ENCODE measurements around the gene IL24. TPM values are rescaled to one million over a fixed set of nuclear protein-coding genes. Genes with fewer than 3 reads are reported as not detected.

IL24 gene
- total RNA-seq, 4 donors from 2014 or later, result not detected

GRCh38 chr1:206902702-206903101 lies 5.5 kb downstream of the IL24 start:
- in situ Hi-C loops (cut with MboI; ENCODE audit: low pct_ligation_motif_present in 1 of 4, low pct_unique_long_range_greater_than_20kb in 1 of 4, low sequenced_read_pairs in 3 of 4), result loop anchor here in 2 of 4 donors (25.0 kb wide), 2 partner anchors 165 to 265 kb away; partner anchors contain the start of gene DYRK3 (in 1 of the 2)
- no peak for DNase-seq
- Histone ChIP-seq H3K4me1 (no peaks in the 10 kb centered on the region), H3K27ac (no peak overlapping the region), H3K27me3 (peaks cover 4% of the 10 kb centered on the region), H3K9me3 (no peaks in the 10 kb centered on the region), H3K4me3 (no peak overlapping the region), H3K36me3 (no peaks in the 10 kb centered on the region)
- TF ChIP-seq EP300 (IDR thresholded peaks at IDR 0.05; ENCODE audit: low read depth) (no peak), POLR2AphosphoS5 (IDR thresholded peaks at IDR 0.05) (no peak), CTCF (IDR thresholded peaks at IDR 0.05) (no peak), POLR2A (IDR thresholded peaks at IDR 0.05) (no peak)
- 80 to 100% methylated on average over 1 of the region's 1 CpG for WGBS, 2 donors (ENCODE audit: low coverage in 1 of 2)
- intact Hi-C loops (cut with DNase I; ENCODE audit: low total_unique reads), result no loop called here

GRCh38 chr1:206903687-206904086 lies 6.4 kb downstream of the IL24 start:
- DNase-seq, result no peak
- no peak overlapping the region for H3K27ac ChIP-seq
- intact Hi-C loops (cut with DNase I; ENCODE audit: low total_unique reads) (no loop called here), in situ Hi-C loops (cut with MboI; ENCODE audit: low pct_ligation_motif_present in 1 of 4, low pct_unique_long_range_greater_than_20kb in 1 of 4, low sequenced_read_pairs in 3 of 4) (loop anchor here in 2 of 4 donors (25.0 kb wide), 2 partner anchors 166 to 266 kb away; partner anchors contain the start of gene DYRK3 (in 1 of the 2))
- no peaks in the 10 kb centered on the region for H3K9me3 ChIP-seq
- H3K36me3 ChIP-seq, result no peaks in the 10 kb centered on the region
- peaks cover 0 to under 1% (median 0%) of the 10 kb centered on the region in 4 donors for H3K4me1 ChIP-seq
- no peak for TF ChIP-seq CTCF (IDR thresholded peaks at IDR 0.05)
- TF ChIP-seq POLR2AphosphoS5 (IDR thresholded peaks at IDR 0.05), result no peak
- TF ChIP-seq EP300 (IDR thresholded peaks at IDR 0.05; ENCODE audit: low read depth), result no peak
- TF ChIP-seq POLR2A (IDR thresholded peaks at IDR 0.05), result no peak
- WGBS, 2 donors (ENCODE audit: low coverage in 1 of 2), result 83 to 90% methylated on average over 1 to 2 of the region's 2 CpGs
- H3K27me3 ChIP-seq, result peaks cover 5% of the 10 kb centered on the region
- H3K4me3 ChIP-seq, result no peak overlapping the region

- intact Hi-C loops (cut with DNase I; ENCODE audit: low total_unique reads), result no loop called here
- 90% methylated on average over 10 of the region's 10 CpGs; no CpG with 5 or more reads in 1 of the 2 donors for WGBS, 2 donors (ENCODE audit: low coverage in 1 of 2)
- H3K4me3 ChIP-seq, result no peak overlapping the region
- H3K4me1 ChIP-seq, result peaks cover 2 to 9% (median 6%) of the 10 kb centered on the region in 4 donors
- in situ Hi-C loops (cut with MboI; ENCODE audit: low pct_ligation_motif_present in 1 of 4, low pct_unique_long_range_greater_than_20kb in 1 of 4, low sequenced_read_pairs in 3 of 4), result loop anchor here in 2 of 4 donors (25.0 kb wide), 2 partner anchors 167 to 267 kb away; partner anchors contain the start of gene DYRK3 (in 1 of the 2)
- H3K27ac ChIP-seq, result no peak overlapping the region
- no peak for DNase-seq
- H3K9me3 ChIP-seq, result no peaks in the 10 kb centered on the region
- H3K27me3 ChIP-seq, result peaks cover 5% of the 10 kb centered on the region
- no peak for TF ChIP-seq POLR2AphosphoS5 (IDR thresholded peaks at IDR 0.05)
- no peaks in the 10 kb centered on the region for H3K36me3 ChIP-seq
Measured at GRCh38 chr1:206904423-206905142, 7.3 kb downstream of the IL24 start.

GRCh38 chr1:206905295-206906164 lies 8.3 kb downstream of the IL24 start:
- Histone ChIP-seq H3K36me3 (no peaks in the 10 kb centered on the region), H3K4me1 (peaks cover 3 to 15% (median 11%) of the 10 kb centered on the region in 4 donors), H3K27me3 (peaks cover 9% of the 10 kb centered on the region), H3K9me3 (no peaks in the 10 kb centered on the region), H3K27ac (no peak overlapping the region), H3K4me3 (no peak overlapping the region)
- no peak for DNase-seq
- in situ Hi-C loops (cut with MboI; ENCODE audit: low pct_ligation_motif_present in 1 of 4, low pct_unique_long_range_greater_than_20kb in 1 of 4, low sequenced_read_pairs in 3 of 4) (loop anchor here in 2 of 4 donors (25.0 kb wide), 2 partner anchors 168 to 268 kb away; partner anchors contain the start of gene DYRK3 (in 1 of the 2)), intact Hi-C loops (cut with DNase I; ENCODE audit: low total_unique reads) (no loop called here)
- WGBS, 2 donors (ENCODE audit: low coverage in 1 of 2), result 40 to 73% methylated on average over 1 to 4 of the region's 4 CpGs
- TF ChIP-seq POLR2A (IDR thresholded peaks at IDR 0.05) (no peak), POLR2AphosphoS5 (IDR thresholded peaks at IDR 0.05) (no peak), CTCF (IDR thresholded peaks at IDR 0.05) (no peak), EP300 (IDR thresholded peaks at IDR 0.05; ENCODE audit: low read depth) (no peak)
